GM19193 (cell line): ENCODE results near the gene KLHDC8A.

Experiments
- POLR2A ChIP-seq: IDR thresholded peaks from 4 replicates; pipeline ENCODE4 v1.6.1; 2011; ENCODE audit not compliant: insufficient read depth, insufficient read length; ENCODE audit errors: extremely low read depth

The KLHDC8A gene

GRCh38 chr1:205337481-205337880, 19.2 kb downstream of the KLHDC8A start:
- no peak for TF ChIP-seq POLR2A

- no peak for TF ChIP-seq POLR2A
Observed at GRCh38 chr1:205335692-205336091, 21.0 kb downstream of the KLHDC8A start.

GRCh38 chr1:205332015-205332791, 24.5 kb downstream of the KLHDC8A start:
- no peak for TF ChIP-seq POLR2A

GRCh38 chr1:205330150-205330549, 26.6 kb downstream of the KLHDC8A start:
- TF ChIP-seq POLR2A = no peak

GRCh38 chr1:205329719-205330118, 27.0 kb downstream of the KLHDC8A start:
- no peak for TF ChIP-seq POLR2A

GRCh38 chr1:205328476-205328875, 28.2 kb downstream of the KLHDC8A start:
- no peak for TF ChIP-seq POLR2A

- no peak for TF ChIP-seq POLR2A
Observed at GRCh38 chr1:205326812-205327466, 29.8 kb downstream of the KLHDC8A start.

GRCh38 chr1:205325334-205325884, 31.3 kb downstream of the KLHDC8A start:
- TF ChIP-seq POLR2A = no peak

- no peak for TF ChIP-seq POLR2A
Observed at GRCh38 chr1:205324781-205325180, 31.9 kb downstream of the KLHDC8A start.

- TF ChIP-seq POLR2A = no peak
Observed at GRCh38 chr1:205323794-205324193, 32.9 kb downstream of the KLHDC8A start.

GRCh38 chr1:205321959-205322283, 34.8 kb downstream of the KLHDC8A start:
- TF ChIP-seq POLR2A = no peak

- TF ChIP-seq POLR2A = no peak
Observed at GRCh38 chr1:205321162-205321958, 35.4 kb downstream of the KLHDC8A start, which contains the start of gene NUAK2. Gene NUAK2 (minus strand): TSS chr1:205321745. CDS start chr1:205321628, 117 bp downstream.

GRCh38 chr1:205319081-205320018, 37.4 kb downstream of the KLHDC8A start:
- no peak for TF ChIP-seq POLR2A

GRCh38 chr1:205318231-205318991, 38.3 kb downstream of the KLHDC8A start:
- TF ChIP-seq POLR2A = no peak

GRCh38 chr1:205317311-205317917, 39.3 kb downstream of the KLHDC8A start:
- no peak for TF ChIP-seq POLR2A
